ENCODE measurements around the gene ZMYM3.

ZMYM3 gene

GRCh38 chrX:71214604-71215337, 39.2 kb downstream of the ZMYM3 start:
- no peak for DNase-seq (ENCODE audit: low read depth in 2 of 2)

GRCh38 chrX:71214152-71214551, 39.8 kb downstream of the ZMYM3 start:
- no peak for DNase-seq (ENCODE audit: low read depth in 2 of 2)

GRCh38 chrX:71212536-71212935, 41.4 kb downstream of the ZMYM3 start:
- DNase-seq (ENCODE audit: low read depth in 2 of 2) = no peak

- no peak for DNase-seq (ENCODE audit: low read depth in 2 of 2)
Observed at GRCh38 chrX:71210816-71211215, 43.1 kb downstream of the ZMYM3 start.

GRCh38 chrX:71199252-71200008, 54.5 kb downstream of the ZMYM3 start:
- no peak for DNase-seq (ENCODE audit: low read depth in 2 of 2)

GRCh38 chrX:71198066-71198465, 55.9 kb downstream of the ZMYM3 start:
- DNase-seq (ENCODE audit: low read depth in 2 of 2) = no peak

- DNase-seq (ENCODE audit: low read depth in 2 of 2) = no peak
Observed at GRCh38 chrX:71195964-71196649, 57.8 kb downstream of the ZMYM3 start.

- no peak for DNase-seq (ENCODE audit: low read depth in 2 of 2)
Observed at GRCh38 chrX:71191248-71191647, 62.7 kb downstream of the ZMYM3 start.
